ENCODE measurements around the gene CPLANE2.

GRCh38 chr1:16245476-16246196, 8.7 kb upstream of the CPLANE2 start:
- TF ChIP-seq CTCF (IDR thresholded peaks at IDR 0.05 in 8 of 11, conservative IDR thresholded peaks at IDR 0.05 in 3 of 11) (no peak), POLR2A (IDR thresholded peaks at IDR 0.05) (no peak), POLR2AphosphoS5 (IDR thresholded peaks at IDR 0.05) (no peak)

All from spleen (tissue), 7 donors.